Ovary (tissue), 3 donors: ENCODE results near the gene TRIM61.

ENCODE experiments used
- POLR2A ChIP-seq: fragments of 450-650 bp; IDR thresholded peaks from one replicate; pipeline ENCODE4 v1.6.1; 2017; ENCODE audit warnings: antibody characterized with exemption, mild to moderate bottlenecking, moderate library complexity
- TF ChIP-seq, protein P1 (sequence below), 3 donors: fragments of 450-650 bp in 2 of 3; fragments of 200-600 bp in 1 of 3; IDR thresholded peaks; one replicate each; pipeline versions ENCODE4 v1.5.1 to v1.8.0; 2016 to 2022; ENCODE audit warnings: antibody characterized with exemption in 3 of 3, mild to moderate bottlenecking in 1 of 3
- donor health status: DM: no; HTN: no; CAD: no.

- TF ChIP-seq, protein P1, sequence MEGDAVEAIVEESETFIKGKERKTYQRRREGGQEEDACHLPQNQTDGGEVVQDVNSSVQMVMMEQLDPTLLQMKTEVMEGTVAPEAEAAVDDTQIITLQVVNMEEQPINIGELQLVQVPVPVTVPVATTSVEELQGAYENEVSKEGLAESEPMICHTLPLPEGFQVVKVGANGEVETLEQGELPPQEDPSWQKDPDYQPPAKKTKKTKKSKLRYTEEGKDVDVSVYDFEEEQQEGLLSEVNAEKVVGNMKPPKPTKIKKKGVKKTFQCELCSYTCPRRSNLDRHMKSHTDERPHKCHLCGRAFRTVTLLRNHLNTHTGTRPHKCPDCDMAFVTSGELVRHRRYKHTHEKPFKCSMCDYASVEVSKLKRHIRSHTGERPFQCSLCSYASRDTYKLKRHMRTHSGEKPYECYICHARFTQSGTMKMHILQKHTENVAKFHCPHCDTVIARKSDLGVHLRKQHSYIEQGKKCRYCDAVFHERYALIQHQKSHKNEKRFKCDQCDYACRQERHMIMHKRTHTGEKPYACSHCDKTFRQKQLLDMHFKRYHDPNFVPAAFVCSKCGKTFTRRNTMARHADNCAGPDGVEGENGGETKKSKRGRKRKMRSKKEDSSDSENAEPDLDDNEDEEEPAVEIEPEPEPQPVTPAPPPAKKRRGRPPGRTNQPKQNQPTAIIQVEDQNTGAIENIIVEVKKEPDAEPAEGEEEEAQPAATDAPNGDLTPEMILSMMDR (IDR thresholded peaks at IDR 0.05) = no peak
- TF ChIP-seq POLR2A = no peak
Measured at GRCh38 chr4:165006886-165007285, 29.4 kb upstream of the TRIM61 start.
